ENCODE results near the gene C9orf152.

C9orf152 gene

DNA sequence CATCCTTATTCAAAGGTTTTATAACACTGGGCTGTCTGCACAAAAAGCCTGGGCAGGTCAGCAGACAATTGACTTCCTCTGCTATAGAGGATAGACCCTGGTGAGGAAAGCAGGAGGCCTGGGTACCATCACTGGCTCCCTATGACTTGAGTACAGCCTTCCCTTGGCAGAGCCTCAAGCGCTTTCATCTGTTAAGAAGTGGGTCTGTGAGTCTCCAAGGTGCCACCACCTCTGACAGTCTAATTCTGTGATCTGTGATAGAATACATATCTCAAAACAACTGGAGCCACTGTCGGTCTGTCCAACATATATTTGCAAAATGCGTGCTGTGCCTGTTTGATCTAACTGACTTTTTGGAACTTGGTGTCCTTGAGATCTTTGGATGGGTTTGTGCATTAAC, 52.2 kb downstream of the C9orf152 start:
- DNase-seq (ENCODE audit: low read depth): no peak
- TF ChIP-seq, protein P1, sequence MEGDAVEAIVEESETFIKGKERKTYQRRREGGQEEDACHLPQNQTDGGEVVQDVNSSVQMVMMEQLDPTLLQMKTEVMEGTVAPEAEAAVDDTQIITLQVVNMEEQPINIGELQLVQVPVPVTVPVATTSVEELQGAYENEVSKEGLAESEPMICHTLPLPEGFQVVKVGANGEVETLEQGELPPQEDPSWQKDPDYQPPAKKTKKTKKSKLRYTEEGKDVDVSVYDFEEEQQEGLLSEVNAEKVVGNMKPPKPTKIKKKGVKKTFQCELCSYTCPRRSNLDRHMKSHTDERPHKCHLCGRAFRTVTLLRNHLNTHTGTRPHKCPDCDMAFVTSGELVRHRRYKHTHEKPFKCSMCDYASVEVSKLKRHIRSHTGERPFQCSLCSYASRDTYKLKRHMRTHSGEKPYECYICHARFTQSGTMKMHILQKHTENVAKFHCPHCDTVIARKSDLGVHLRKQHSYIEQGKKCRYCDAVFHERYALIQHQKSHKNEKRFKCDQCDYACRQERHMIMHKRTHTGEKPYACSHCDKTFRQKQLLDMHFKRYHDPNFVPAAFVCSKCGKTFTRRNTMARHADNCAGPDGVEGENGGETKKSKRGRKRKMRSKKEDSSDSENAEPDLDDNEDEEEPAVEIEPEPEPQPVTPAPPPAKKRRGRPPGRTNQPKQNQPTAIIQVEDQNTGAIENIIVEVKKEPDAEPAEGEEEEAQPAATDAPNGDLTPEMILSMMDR (IDR thresholded peaks at IDR 0.05; ENCODE audit: low read depth, low read length, missing control alignments): no peak
- H3K4me3 ChIP-seq (ENCODE audit: low read depth, low read length): no peak overlapping the region

DNA sequence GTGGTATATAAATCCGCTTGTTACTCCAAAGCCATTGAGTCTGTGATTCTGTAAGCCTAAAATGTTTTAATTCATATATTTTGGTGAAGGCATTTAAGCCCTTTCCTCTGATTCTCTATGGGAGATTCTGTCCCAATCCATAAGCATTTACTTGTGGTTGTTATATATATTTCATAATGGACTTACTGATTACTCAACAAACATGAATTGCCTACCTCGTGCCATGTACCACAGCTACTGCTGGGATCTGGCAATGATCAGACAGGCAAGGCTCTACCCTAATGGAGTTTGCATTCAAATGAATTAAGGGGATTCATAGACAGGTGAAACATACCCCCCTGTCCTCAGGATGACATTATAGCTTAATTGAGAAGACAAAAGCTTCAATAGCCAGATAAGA, 54.5 kb downstream of the C9orf152 start:
- no peak overlapping the region for H3K4me3 ChIP-seq (ENCODE audit: low read depth, low read length)
- TF ChIP-seq, protein P1 (IDR thresholded peaks at IDR 0.05; ENCODE audit: low read depth, low read length, missing control alignments): no peak
- no peak for DNase-seq (ENCODE audit: low read depth)

DNA sequence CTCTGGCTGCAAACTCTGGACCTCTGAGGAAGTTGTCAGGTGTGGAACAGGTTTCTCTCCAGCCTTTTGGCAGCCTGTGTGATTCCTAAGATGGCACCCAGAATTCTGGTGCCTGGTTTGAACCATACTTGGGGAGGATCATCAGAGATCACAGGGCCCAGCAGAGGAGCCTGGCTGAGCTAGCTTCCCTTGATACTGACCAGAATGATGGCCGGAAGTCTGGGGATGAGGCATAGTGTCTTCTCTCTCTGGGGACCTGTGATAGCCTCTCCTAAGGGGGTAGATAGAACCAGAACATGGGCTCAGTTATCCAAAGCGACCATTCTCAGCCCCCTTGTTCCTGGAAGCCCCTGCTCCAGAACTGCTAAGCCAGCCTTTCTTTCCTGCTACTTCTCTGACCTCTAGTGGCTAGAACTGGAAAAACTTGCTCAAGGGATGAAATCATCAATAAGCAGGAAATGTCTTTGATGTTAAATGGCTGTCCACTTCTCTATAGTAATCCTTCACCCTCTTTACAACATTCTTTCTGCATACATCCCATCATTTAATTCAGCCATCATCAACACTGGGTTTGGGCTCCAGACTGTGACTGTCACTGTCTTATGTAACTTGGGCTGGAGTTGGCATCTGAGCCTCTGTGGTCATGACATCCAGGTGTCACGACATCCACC, 55.1 kb downstream of the C9orf152 start:
- H3K4me3 ChIP-seq (ENCODE audit: low read depth, low read length): no peak overlapping the region
- no peak for DNase-seq (ENCODE audit: low read depth)
- TF ChIP-seq, protein P1 (IDR thresholded peaks at IDR 0.05; ENCODE audit: low read depth, low read length, missing control alignments): peak; percentile 75

Data from GM12864 (cell line).